Kidney capillary endothelial cell (primary cell): ENCODE data around the gene RGS14.
A peak's percentile ranks its signal among the peaks of the same experiment; 100 is the strongest.

Experiments
- DNase-seq: peaks from one replicate; pipeline ENCODE4 v3.0.0-alpha.2; 2018; ENCODE audit warnings: low spot score

The RGS14 gene, protein sequence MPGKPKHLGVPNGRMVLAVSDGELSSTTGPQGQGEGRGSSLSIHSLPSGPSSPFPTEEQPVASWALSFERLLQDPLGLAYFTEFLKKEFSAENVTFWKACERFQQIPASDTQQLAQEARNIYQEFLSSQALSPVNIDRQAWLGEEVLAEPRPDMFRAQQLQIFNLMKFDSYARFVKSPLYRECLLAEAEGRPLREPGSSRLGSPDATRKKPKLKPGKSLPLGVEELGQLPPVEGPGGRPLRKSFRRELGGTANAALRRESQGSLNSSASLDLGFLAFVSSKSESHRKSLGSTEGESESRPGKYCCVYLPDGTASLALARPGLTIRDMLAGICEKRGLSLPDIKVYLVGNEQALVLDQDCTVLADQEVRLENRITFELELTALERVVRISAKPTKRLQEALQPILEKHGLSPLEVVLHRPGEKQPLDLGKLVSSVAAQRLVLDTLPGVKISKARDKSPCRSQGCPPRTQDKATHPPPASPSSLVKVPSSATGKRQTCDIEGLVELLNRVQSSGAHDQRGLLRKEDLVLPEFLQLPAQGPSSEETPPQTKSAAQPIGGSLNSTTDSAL

DNA sequence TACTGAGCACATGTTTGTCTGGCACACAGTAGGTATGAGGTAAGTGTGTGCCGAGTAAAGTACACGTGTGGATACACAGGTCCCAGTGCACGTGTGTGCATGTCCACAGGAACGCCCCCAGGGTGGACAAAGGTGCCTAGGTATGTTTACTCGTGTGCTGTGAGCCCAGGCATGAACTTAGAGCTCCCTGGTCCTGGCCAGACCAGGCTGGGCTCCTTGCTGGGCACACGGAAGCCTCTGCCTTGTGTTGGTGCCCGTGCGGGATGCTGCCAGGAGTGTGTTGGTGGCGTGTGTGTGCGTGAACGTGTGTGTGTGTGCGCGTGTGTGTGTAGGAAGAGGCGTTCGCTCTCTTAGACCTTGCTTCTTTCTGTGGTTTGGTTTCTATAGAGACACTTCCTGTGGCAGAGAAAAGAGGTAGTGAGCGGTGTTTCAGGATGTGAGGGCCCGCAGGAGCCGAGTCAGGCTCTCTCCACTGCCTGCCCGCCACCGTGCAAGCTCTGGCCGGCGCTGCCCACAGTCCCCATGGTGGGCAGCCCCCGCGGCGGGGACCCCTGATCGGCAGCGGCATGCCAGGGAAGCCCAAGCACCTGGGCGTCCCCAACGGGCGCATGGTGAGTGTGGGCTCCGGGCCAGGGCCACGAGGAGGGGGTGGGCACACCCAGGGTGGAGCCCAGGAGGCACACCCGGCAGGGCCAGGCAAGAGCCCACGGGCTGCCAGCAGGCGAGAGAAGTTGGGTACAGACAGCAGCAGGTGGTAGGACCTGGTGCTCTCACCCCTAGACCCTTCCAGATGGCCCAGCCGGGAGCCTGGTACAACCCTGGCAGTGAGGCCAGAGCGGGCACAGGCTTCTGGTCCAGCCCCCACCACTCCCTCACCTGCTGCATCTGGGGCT lies at the start of gene RGS14:
Gene RGS14, plus strand, starts transcription at position 466 of the 893 bp plus-strand sequence. Its CDS starts 101 bp downstream, at position 567.
- peak; percentile 50 for DNase-seq

DNA sequence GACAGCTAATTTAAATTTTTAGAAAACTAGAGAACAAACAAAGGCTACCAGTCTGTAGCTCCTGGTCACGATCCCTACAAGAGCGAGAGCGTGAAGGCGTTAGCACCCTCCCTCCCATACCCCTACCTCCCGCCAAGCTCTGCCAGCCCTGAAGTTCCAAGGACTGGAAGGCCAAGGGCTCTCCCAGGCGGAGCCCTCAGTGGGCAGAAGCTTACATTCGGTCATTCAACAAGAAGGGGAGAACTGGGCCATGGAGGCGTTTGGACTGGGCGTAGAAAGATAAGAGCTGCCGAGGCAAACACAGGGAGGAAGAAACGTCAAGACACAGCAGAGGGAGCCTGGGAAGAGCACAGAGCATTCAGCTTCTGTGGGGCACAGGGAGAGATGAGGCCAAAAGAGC lies 49.0 kb upstream of the RGS14 start:
- DNase-seq: no peak

DNA sequence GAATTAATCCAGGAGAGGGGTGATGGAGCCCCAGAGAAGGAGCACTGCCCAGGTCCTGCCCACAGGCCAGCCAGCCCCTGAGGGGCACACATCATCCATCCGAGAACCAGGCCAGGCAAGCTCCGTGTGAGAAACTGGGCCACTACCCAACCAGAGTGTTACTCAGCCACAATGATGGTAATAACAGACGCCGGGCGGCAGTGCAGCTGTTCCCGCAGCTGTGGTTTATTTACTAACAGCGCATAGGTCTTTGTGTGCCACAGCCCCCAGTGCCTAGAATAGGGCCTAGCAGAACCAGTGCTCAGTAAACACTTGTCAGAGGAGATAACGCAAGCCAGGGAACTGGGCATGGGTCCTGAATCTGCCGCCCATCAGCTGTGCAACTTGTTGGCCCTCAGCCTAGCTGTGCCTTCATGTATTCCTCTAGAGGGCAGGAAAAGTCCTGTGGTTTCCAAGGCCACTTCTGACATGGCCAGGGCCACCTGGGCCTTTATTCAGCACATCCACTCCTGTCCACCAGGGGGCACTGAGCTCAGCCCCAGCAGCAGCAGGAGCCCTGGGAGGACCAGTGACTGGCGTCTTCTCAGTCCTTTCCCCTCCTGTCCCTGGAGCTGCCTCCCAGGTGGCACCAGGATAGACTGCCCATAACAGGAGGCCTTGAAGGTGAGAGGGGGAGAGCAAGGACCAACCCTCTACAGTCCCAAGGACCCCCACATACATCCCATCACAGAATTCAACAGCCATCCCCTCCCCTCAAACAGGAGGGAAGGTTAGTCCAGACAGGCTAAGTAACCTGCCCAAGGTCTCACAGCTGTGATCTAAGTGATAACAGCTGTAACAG lies 48.2 kb upstream of the RGS14 start:
- DNase-seq: no peak

DNA sequence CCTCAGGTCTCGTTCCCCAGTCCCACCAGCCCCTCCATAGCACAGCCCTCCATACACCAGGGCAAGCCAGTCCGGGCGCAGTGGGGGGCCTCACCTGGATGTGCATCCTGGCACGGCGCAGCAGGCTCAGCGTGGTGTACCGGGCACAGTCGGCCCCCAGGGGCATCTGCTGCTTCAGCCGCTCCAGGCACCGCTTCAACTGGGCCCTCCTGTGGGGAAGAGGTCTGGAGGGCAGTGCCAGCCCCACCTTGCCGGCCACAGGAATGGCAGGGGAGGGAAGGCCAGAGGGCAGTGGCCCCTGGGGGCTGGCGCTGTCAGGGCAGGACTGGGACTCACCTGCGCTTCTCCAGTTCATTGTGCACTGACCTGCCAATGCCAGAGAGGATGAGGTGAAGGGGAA lies 47.4 kb upstream of the RGS14 start:
- DNase-seq: no peak

DNA sequence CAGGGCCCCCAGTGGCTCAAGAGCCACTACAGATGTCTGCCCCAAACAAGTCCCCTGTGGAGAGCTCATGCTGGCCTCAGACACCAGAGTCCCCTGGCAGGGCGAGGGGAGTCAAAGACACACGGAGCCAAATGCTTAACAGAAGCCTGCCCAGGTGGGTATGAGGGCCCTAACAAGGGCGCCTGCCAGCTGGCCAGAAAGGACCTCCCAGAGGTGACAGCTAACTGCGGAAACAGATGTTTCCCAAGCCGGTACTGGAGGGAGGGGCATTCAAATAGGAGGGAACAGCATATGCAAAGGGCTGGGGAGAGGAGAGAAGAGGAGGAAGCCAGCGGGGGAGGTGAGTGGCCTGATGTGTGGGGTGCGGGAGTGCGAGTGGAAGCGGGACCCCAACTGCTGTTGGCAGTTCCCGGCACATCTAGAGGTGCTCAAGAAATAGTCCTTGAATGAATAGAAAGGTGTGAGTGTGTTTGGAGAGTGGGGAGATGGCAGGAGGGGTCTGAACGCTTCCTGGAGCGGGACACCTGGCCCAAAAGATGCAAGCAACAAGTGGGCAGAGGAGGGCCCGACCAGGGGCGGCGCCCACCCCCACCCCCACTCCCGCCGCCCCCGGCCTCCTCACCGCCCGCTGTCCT lies 46.9 kb upstream of the RGS14 start:
- no peak for DNase-seq

DNA sequence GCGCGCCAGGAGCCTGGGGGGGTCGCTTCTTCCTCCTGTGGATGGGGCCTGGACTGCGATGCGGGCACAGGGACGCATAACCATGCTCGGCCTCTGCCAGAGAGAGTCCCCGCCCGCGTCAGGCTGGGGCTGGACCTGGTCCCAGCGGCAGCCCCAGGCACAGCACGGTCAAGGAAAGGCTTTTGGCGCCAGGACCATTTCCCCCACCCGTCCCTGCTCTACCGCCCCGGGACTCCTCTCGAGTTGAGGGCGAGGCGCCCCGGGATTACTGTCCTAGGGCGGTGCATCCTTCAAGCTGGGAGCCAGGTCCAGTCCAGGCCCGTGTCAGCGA lies 46.4 kb upstream of the RGS14 start:
- DNase-seq: no peak

DNA sequence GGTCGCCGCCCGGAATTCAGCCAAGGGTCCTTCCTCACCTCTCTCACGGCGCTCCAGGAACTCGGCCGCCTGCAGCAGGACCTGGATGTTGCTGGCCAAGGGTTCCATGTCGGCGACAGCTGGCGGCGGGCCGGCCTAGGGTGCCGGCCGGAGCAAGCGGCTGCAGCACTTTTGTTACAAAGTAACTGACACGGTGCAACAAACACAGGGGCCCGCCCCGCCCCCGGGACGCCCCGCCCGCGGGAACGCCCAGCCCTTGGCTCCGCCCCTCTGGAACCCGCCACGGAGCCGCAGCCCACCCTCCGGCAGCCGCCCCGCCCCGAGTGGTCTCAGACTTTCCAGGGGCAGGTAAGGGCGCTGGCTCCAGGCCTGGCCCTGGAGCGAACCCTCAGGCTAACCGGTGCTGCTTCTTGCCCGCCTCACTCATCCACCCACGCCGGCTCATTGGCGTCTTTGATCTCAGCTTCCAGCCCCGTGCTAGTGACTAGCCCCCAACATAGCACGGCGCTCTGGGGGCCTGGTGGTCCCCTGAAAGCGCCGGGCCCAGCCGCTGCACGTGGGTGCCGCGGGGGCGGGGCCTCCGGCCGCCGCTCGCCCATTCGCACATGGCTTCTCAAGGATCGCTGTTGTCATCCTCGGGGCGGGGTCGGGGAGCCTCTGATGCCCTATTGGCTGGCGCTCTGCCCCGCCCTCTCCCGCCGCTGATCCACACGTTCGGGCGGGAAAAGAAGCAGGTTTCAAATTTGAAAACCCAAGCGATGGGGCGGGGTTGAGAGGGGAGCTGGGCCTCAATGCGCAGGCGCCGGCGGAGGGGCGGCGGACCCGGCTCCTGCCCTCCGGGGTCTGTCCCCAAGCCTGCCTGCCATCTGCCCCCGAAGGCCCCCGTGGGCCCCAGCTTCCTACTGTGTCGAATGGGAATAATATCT lies 45.7 kb upstream of the RGS14 start, which contains the start of gene MXD3:
Gene MXD3, minus strand, starts transcription at position 176 of the 926 bp plus-strand sequence. Its CDS starts 68 bp downstream, at position 108.
- DNase-seq: peak; percentile 98

DNA sequence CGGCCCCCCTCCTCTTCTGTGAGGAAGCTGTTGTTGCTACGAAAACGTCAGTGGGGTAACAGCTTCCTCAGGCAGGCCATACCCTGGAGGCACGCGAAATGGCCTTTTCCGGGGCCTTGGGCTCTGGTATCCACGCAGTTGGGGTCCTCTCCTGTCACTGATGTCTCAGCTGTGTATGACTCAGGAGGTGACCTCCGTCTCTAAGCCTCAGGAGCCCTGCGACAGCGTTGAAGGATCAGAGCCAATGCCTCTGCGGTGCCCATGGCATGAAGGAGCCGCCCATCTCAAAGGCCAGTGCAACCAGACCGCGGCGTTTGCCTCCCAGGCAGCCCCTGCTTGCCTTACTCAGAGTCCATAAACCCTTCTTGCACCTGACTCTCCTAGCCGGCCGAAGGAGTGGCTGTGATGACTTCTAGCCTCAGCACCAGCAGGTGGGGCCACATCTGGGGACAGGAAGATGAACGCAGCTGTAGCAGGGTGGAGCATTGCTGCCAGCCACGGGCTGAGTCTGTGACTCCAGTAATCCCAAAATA lies 45.0 kb upstream of the RGS14 start:
- no peak for DNase-seq

DNA sequence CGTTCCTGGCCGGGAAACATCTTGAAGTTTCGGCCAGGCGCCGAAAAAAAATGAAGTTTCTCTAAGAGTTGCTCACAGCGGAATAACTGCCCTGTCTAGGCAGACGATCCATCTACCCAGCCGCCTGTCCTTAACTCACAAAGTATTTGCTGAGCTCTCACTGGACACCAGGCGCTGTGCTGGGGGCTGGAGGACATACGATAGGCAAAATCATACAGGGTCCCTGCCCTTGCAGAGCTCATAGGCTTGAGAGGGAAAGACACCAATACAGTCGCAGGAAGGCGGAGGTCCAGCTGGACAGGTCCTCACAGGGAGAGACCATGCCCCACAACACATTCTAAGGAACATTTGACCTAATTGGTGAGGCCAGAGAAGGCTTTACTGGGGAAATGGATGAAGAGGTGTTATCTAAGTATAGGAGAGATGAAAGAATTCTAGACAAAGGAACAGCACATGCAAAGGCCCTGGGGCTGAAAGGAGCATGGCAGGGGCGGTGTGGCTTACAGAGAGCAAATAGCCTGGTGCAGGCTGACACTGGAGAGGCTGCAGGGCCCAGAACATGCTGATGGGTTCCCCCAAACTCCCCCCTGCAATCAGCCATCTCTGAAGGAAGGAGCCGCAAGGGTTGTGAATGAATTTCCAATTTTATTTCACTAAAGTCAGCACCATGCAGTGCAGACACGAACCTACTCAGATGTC lies 44.0 kb upstream of the RGS14 start:
- DNase-seq: no peak

DNA sequence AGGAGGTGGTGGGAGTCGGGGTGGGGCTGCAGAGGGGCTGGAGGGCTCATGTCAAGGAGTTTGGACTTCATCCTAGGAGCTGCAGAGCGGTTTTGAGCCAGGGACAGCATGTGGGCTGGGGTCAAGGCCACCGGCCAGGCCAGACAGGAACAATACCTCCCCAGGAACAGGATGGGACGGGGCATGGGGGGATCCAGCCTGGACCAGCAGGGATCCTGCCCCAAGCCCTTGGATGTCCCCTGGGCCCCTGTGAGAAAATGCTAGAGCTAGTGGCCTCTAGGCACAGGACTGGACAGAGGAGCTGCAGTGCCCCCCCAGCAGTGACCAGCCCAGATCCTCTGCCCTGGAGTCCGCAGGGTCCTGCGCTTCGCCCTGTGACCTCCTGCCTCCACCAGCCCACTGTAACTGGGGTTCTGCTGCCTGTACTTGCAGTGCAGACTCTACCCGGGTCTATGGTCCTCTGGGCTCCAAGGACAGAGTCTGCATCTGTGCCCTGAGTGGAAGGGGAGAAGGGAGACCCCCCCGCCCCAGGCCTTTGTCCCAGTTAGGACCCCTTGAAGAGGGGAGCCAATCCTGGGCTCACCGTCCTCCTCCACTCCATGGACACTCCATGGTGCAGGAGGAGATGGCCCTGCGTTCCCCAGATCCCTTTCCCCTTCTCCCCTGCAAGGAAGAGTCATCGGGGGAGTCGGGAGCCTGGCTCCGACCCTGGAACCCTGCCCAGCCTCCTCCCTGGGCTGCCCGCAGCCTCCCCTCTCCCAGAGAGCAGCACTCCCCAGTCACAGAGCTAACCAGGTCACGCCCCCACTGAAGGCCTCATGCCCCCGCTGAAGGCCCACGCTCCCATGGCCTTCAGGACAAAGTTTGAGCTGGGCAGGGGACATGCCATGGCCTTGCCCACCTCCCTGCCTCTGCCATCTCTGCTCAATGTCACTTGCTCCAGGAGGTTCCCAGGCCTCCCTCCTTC lies 43.1 kb upstream of the RGS14 start:
- DNase-seq: no peak

DNA sequence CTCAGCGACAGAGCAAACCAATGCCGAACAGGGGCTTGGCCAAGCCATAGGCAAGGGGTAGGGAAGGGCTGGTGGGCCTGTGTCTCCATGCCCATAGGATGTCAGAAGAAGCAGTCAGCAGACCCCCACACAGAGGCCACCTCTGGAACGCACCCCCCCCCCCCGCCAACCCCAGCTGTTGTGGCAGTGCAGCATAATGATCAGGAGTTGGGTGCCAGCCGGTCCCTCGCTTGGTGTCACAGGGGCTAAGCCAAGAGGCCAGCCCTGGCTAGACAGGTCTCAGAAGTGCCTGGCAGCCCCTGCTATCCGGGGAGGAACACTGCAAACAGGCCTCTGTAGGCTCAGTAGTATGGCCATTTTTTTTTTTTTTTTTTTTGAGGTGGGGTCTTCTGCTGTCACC lies 42.3 kb upstream of the RGS14 start:
- no peak for DNase-seq

DNA sequence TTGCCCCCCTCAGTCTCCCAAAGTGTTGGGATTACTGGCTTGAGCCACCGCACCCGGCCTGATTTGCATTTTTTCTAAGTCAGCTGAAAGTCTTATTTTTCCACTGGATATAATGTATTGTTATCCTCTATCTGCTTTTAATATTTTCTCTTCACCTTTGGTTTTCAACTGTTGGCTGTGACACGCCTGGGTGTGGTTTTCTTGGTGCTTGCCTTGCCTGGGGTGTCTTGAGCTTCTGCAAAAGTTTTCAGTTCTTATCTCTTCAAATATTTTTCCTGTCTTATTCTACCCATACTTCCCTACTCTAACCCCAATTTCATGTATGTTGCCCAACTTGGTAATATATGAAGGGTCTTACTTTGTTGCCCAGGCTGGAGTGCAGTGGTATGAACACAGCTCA lies 41.7 kb upstream of the RGS14 start:
- no peak for DNase-seq

DNA sequence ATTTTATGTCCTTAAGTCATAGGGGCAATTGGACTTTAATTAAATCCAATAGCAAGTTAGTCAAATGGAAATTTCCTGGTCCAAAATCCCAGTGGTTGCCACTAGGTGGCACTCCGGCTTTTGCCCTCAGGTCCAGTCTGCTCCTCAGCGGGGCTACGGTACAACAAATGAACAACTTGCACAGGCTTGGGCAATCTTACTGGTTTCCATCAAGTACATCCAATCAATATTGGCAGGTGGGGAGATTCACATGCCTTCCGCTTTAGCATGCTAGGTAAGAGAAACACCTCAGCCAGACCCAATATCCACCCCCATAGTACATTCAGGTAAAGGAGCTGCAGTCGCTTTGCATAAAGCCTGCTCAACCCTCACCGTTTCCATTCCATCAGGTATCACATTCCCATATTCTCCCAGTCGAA lies 39.8 kb upstream of the RGS14 start:
- DNase-seq: peak; percentile 70

DNA sequence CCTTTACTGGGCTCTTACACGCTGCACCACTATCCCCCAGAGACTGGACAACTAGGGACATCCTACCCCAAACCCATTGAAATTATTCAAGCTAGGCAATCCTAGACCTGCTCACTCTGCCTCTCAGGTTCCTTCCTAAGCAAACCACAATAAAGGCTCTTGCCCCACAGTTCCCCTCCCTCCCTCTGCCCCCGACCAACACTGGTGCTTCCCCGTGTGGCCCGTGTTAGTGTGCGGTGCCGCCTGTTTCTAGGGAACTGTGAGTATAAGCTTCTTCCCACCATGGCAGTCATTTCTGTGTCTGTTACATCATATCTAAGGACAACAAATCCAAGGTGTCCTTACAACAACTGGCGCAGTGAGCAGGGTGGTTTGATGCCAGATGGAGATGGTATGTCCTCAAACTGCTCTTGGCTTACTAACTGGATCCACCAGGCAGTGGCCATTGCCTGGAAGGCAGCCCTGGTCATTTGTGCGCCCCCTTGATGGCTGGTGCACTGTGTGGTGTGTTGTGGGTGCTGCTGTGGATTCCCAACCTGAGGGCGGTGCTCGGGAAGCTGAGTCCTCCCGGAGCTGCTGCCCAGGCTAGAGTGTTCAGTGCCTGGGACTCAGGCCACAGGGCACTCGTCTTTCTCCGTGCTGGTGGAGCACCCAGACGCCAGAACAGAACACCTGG lies 37.7 kb upstream of the RGS14 start:
- no peak for DNase-seq

DNA sequence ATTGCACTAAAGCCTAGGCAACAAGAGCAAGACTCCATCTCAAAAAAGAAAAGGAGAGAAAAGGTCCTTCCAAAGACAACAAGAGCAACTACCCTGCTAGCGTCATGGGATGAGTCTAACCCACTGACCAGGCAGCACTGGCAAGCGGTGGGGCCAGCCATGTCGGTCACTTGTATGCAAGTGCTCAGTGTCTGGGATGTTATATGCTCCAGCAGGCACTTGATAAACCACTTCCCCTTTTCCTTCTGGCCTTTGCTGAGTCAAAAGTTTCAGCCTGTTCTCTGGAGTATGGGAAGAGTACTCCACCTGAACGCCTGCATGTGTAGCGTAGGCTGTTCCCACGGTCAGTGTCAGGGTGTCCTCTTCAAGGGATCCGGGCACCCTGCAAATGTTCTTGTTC lies 36.8 kb upstream of the RGS14 start:
- DNase-seq: no peak

DNA sequence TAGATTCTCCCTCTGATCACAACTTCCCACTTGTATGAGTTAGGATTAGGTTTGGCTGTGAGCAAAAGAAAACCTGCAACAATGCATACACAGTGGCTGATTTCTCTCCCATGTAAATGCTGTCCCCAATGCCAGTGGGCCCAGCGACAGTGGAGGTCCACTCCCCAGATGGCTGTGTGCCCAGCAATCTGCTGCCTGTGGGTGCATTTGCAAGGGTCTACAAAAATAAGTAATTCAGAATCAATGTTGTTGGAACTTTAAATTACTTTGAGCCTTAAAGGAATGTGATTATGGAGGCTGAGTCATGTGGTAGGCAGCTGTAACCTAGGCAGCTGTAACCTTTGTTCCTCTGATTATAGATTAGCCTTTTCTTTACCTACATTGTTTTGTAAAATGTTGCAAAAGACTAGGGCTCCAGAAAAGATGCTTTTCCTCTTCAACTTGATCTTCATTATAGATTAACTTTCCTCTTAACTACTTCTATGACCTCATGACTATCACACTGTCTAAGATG lies 31.8 kb upstream of the RGS14 start:
- no peak for DNase-seq
